Lower leg skin (tissue), 4 donors: Measurements from ENCODE around the gene GSDMA. TPM values are rescaled to one million over a fixed set of nuclear protein-coding genes. Genes with fewer than 3 reads are reported as not detected.

Experiments
- DNase-seq, 2 donors: peaks; one replicate each; pipeline ENCODE4 v3.0.0-alpha.2; 2019; ENCODE audit warnings: low spot score in 2 of 2
- H3K4me3 ChIP-seq: fragments of 200-600 bp; sonication (generic); 2 replicates; pipeline ENCODE4 v1.5.1; 2017; ENCODE audit warnings: mild to moderate bottlenecking, low read depth; ENCODE audit not compliant: poor library complexity, severe bottlenecking
- POLR2A ChIP-seq, 2 donors: fragments of 450-650 bp; IDR thresholded peaks; one replicate each; pipeline ENCODE4 v1.6.1; 2016 to 2017; ENCODE audit warnings: antibody characterized with exemption in 2 of 2, mild to moderate bottlenecking in 1 of 2, moderate library complexity in 1 of 2
- WGBS, 2 donors: methylation state at CpG; one replicate each; pipeline ENCODE4 v1.1.5; 2018; 5-methylcytosine and 5-hydroxymethylcytosine counted together
- intact Hi-C: fragments of 100-400 bp; cut with DNase I; formaldehyde crosslinking; loops from one replicate; pipeline ENCODE4 v1.15.0; 2023; ENCODE audit warnings: low total_unique reads
- total RNA-seq, 4 donors: library from RNA; depleted of rRNA; stranded (reverse); fragments of >200 nt; gene quantifications; one replicate each; pipeline ENCODE4 v1.1.0, GENCODE V29; 2016
- TF ChIP-seq, protein P1 (sequence below), 3 donors: fragments of 450-650 bp; IDR thresholded peaks; one replicate each; pipeline ENCODE4 v1.5.1; 2016; ENCODE audit warnings: antibody characterized with exemption in 3 of 3, mild to moderate bottlenecking in 3 of 3, moderate library complexity in 2 of 3

GSDMA gene
- total RNA-seq, 4 donors from 2014 or later, result 146 to 271 (median 163) TPM

DNA sequence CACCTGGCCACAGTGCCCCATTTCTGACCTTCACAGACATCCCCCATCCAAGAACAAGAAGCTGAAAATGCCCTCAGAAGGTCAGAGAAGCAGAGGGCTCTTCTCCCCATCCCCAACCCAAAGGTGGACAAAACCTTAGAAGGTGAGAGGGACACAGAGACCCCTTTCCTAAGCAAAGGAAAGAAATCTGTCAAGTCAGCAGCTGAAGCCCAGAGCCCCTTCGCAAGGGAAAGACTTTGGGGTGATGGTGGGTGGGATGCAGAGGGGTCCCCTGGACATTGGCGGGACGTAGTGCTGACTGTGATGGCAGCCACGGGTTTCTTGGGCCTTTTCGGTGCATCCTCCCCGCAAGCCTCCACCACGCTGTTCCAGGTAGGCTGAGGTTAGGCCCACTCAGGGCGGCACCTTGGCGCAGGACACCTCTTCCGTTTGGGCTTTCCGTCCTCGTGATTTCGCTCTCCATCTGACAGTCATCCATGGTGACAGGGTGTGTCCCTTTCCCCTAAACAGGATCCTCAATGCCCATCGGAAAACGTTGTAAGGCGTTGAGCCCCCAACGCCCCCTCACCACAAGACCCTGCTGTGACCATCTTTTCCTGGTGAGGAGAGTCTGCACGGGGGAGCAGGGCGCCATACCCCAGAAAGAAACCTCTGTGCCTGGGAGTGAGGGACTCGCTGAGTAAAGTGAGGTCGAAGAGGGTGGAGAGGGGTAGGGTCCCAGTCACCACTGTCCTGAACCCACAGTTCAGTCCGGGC, 10.7 kb upstream of the GSDMA start:
- TF ChIP-seq, protein P1, sequence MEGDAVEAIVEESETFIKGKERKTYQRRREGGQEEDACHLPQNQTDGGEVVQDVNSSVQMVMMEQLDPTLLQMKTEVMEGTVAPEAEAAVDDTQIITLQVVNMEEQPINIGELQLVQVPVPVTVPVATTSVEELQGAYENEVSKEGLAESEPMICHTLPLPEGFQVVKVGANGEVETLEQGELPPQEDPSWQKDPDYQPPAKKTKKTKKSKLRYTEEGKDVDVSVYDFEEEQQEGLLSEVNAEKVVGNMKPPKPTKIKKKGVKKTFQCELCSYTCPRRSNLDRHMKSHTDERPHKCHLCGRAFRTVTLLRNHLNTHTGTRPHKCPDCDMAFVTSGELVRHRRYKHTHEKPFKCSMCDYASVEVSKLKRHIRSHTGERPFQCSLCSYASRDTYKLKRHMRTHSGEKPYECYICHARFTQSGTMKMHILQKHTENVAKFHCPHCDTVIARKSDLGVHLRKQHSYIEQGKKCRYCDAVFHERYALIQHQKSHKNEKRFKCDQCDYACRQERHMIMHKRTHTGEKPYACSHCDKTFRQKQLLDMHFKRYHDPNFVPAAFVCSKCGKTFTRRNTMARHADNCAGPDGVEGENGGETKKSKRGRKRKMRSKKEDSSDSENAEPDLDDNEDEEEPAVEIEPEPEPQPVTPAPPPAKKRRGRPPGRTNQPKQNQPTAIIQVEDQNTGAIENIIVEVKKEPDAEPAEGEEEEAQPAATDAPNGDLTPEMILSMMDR (IDR thresholded peaks at IDR 0.05), result no peak
- no peak for TF ChIP-seq POLR2A (IDR thresholded peaks at IDR 0.05)
- H3K4me3 ChIP-seq, result no peak overlapping the region
- no peak for DNase-seq
- intact Hi-C loops, result no loop called here
- 59% methylated on average over 22 of the region's 22 CpGs for WGBS, 2 donors

DNA sequence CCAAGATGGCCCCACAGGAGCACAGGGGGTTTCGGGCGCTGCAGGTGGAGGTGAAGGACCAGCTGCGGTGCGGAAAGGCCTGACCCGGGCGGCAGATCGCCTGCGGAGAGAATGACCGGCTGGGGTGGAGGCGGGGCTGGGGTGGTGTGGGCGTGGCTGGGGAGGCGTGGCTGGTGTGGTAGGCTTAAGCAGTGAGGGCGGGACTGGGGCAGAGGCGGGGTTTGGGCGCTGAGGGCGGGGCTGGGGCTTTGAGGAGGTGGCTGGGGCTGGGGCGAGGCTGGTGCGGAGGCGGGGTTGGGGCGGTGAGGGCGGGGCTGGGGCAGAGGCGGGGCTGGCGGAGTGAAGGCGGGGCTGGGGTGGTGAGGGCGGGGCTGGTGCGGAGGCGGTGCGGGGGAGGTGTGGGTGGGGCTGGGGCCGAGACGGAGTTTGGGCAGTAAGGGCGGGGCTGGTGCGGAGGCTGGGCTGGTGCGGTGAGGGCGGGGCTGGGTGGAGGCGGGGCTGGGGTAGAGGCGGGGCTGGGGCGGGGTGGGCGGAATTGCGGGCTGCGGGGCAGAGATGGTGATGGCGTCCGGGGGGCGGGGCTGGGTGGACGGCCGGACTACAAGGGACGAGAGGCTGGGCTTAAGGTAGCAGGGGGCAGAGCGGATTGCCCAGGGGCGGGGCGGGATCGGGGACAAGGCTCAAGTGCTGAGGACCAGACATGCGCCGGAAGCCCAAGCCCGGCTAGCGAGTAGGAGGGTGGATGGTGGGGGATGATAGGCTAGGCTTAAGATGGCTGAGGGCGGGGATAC, 9.9 kb upstream of the GSDMA start:
- peak; percentile 96 to 100 for DNase-seq
- intact Hi-C loops, result no loop called here
- 1 to 2% methylated on average over 31 to 32 of the region's 55 CpGs for WGBS, 2 donors
- TF ChIP-seq, protein P1 (IDR thresholded peaks at IDR 0.05), result no peak
- TF ChIP-seq POLR2A (IDR thresholded peaks at IDR 0.05), result no peak
- H3K4me3 ChIP-seq, result no peak overlapping the region

- no peak for DNase-seq
- intact Hi-C loops, result no loop called here
- H3K4me3 ChIP-seq, result no peak overlapping the region
- WGBS, 2 donors, result 38 to 39% methylated on average over 9 of the region's 9 CpGs
- no peak for TF ChIP-seq POLR2A (IDR thresholded peaks at IDR 0.05)
- TF ChIP-seq, protein P1 (IDR thresholded peaks at IDR 0.05), result no peak
These were observed 9.3 kb upstream of the GSDMA start for GRCh38 chr17:39953471-39953888.

DNA sequence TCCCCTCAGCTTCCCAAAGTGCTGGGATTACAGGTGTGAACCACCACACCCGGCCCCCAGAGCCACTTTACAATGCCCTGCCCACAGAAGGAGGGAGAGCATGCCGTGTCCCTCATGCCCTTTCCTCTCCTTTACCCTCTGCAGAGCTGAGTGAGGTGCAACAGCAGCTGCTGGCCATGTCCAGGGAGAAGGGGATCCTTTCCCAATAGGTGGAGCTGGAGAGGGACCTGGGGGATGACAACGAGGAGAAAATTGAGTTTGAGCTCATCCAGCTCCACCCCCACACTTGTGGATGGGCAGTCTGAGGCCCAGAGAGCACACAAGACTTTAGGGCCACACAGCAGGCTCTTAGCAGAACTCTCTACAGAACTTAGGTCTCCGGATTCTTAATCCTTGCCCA, 7.9 kb upstream of the GSDMA start:
- 45 to 71% methylated on average over 4 of the region's 4 CpGs for WGBS, 2 donors
- no peak overlapping the region for H3K4me3 ChIP-seq
- DNase-seq, result no peak
- intact Hi-C loops, result no loop called here
- TF ChIP-seq, protein P1 (IDR thresholded peaks at IDR 0.05), result no peak
- no peak for TF ChIP-seq POLR2A (IDR thresholded peaks at IDR 0.05)

GRCh38 chr17:39955726-39956225, 7.0 kb upstream of the GSDMA start:
- intact Hi-C loops, result no loop called here
- no peak for TF ChIP-seq POLR2A (IDR thresholded peaks at IDR 0.05)
- TF ChIP-seq, protein P1 (IDR thresholded peaks at IDR 0.05), result no peak
- no peak for DNase-seq
- no peak overlapping the region for H3K4me3 ChIP-seq
- WGBS, 2 donors, result 69 to 71% methylated on average over 4 of the region's 4 CpGs
